OCI-LY1 (cell line): ENCODE data around the gene LAMB3.

ENCODE experiments used
- EZH2 ChIP-seq: fragments of 200-600 bp; sonication (generic), shearing (Covaris generic); IDR thresholded peaks from 2 replicates; pipeline ENCODE4 v1.8.0; 2017; ENCODE audit warnings: borderline replicate concordance, mixed run types, mild to moderate bottlenecking, antibody characterized with exemption, low read length, moderate library complexity, mixed read lengths
- TF ChIP-seq, protein P1 (sequence below): fragments of 200-600 bp; sonication (generic), shearing (Covaris generic); IDR thresholded peaks from 2 replicates; pipeline ENCODE4 v1.5.1; 2017; ENCODE audit warnings: mild to moderate bottlenecking, antibody characterized with exemption, low read length, moderate library complexity, mixed read lengths

DNA sequence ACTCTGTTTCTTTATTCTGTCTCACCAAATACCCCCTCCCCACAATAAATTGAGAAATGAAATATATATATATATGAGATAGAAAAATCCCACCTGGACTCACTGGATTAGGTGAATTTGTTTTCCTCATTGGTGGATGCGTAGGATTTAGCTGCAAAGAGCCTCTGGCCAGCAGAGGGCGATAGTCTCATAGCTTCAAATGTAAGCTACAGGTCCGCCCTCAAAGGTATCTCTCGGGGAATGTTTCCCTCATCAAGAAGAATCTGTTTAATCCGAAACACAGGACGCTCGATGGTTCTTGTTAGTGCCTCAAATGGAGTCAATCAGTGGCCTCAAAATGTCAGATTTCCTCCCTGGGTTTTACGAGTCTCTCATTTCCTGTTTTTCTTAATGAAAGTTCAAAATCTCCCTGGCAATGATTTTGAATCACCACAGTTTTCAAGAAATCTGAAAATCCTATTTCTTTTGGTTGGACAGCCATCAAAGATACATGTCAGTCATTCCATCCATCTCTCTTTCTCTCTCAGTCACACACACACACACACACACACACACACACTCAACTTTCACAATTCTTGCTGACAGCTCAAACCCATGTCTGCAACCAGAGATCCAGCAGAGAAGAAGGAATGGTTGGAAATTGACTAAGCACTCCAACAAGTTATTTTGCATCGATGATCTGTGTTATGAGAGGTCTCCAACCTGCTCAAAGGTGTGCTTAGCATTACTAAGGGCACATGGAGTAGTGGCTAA lies 82.6 kb downstream of the LAMB3 start:
- TF ChIP-seq, protein P1, sequence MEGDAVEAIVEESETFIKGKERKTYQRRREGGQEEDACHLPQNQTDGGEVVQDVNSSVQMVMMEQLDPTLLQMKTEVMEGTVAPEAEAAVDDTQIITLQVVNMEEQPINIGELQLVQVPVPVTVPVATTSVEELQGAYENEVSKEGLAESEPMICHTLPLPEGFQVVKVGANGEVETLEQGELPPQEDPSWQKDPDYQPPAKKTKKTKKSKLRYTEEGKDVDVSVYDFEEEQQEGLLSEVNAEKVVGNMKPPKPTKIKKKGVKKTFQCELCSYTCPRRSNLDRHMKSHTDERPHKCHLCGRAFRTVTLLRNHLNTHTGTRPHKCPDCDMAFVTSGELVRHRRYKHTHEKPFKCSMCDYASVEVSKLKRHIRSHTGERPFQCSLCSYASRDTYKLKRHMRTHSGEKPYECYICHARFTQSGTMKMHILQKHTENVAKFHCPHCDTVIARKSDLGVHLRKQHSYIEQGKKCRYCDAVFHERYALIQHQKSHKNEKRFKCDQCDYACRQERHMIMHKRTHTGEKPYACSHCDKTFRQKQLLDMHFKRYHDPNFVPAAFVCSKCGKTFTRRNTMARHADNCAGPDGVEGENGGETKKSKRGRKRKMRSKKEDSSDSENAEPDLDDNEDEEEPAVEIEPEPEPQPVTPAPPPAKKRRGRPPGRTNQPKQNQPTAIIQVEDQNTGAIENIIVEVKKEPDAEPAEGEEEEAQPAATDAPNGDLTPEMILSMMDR = peak; percentile 79
- no peak for TF ChIP-seq EZH2
